Activated T-helper 9 cell treated with anti-CD3 and anti-CD28 coated beads, Interleukin-2, amount 50 U/mL, for 16 hours (primary cell): ENCODE results near the gene GAS6.

Experiments
- DNase-seq: peaks from one replicate; pipeline ENCODE4 v3.0.0-alpha.2; 2020; ENCODE audit warnings: low read depth

Gene GAS6

GRCh38 chr13:113770937-113771336 is 92.9 kb downstream of the GAS6 start:
- no peak for DNase-seq
